KMS-11 (cell line): Measurements from ENCODE around the gene MS4A5.

Source experiments
- H2AFZ ChIP-seq: fragments of 200-600 bp; sonication (generic); 2 replicates; pipeline ENCODE4 v1.6.1; 2016; ENCODE audit warnings: antibody characterized with exemption, mixed run types, low read depth
- H3K27ac ChIP-seq: fragments of 200-600 bp; sonication (generic); 2 replicates; pipeline ENCODE4 v1.6.1; 2016; ENCODE audit warnings: mild to moderate bottlenecking, mixed run types
- H3K27me3 ChIP-seq: fragments of 200-600 bp; sonication (generic); 2 replicates; pipeline ENCODE4 v1.6.1; 2017; ENCODE audit warnings: mild to moderate bottlenecking, low read depth, mixed run types, moderate library complexity; ENCODE audit not compliant: insufficient read depth
- H3K36me3 ChIP-seq: fragments of 200-600 bp; sonication (generic); 2 replicates; pipeline ENCODE4 v1.6.1; 2017; ENCODE audit warnings: mild to moderate bottlenecking, mixed run types; ENCODE audit not compliant: insufficient read depth
- H3K4me1 ChIP-seq: fragments of 200-600 bp; sonication (generic); 2 replicates; pipeline ENCODE4 v1.6.1; 2016; ENCODE audit warnings: mild to moderate bottlenecking, low read depth, mixed run types; ENCODE audit not compliant: poor library complexity, severe bottlenecking
- H3K4me2 ChIP-seq: fragments of 200-600 bp; sonication (generic); 2 replicates; pipeline ENCODE4 v1.7.0; 2016; ENCODE audit warnings: mild to moderate bottlenecking, mixed run types
- H3K4me3 ChIP-seq: fragments of 200-600 bp; sonication (generic); IDR thresholded peaks from 2 replicates; pipeline ENCODE4 v1.6.1; 2017; ENCODE audit warnings: low read depth, low read length, mixed read lengths; ENCODE audit not compliant: insufficient read depth
- H3K79me2 ChIP-seq: fragments of 200-600 bp; sonication (generic); 2 replicates; pipeline ENCODE4 v1.6.1; 2016; ENCODE audit warnings: low read depth, mixed run types; ENCODE audit not compliant: insufficient read depth
- H3K9ac ChIP-seq: fragments of 200-600 bp; sonication (generic); 2 replicates; pipeline ENCODE4 v1.6.1; 2016; ENCODE audit warnings: mild to moderate bottlenecking, mixed run types
- H4K20me1 ChIP-seq: fragments of 200-600 bp; sonication (generic); 2 replicates; pipeline ENCODE4 v1.6.1; 2016; ENCODE audit warnings: mild to moderate bottlenecking, mixed run types; ENCODE audit not compliant: insufficient read depth
- CTCF ChIP-seq: fragments of 200-600 bp; sonication (generic); conservative IDR thresholded peaks from 2 replicates; pipeline ENCODE4 v1.6.1; 2017; ENCODE audit warnings: low read depth, mild to moderate bottlenecking, antibody characterized with exemption, low read length, moderate library complexity, mixed read lengths

The MS4A5 gene

GRCh38 chr11:60429272-60429671 is at the start of gene MS4A5:
TSS of gene MS4A5 (plus strand) at chr11:60429572. CDS start at chr11:60429675, 103 bp downstream.
- Histone ChIP-seq H2AFZ (peak within 1 kb of the TSS; percentile 14; the same call in 1 of the 2 replicates), H3K4me2 (peak within 1 kb of the TSS; percentile 5; the same call in 1 of the 2 replicates), H3K27me3 (no peaks in the 10 kb centered on the region), H3K9ac (peak within 1 kb of the TSS; percentile 3; the same call in 1 of the 2 replicates), H3K4me1 (peaks cover 22% of the 10 kb centered on the region), H3K4me3 (no peak within 1 kb of the TSS), H3K27ac (peak within 1 kb of the TSS; percentile 64), H4K20me1 (no peaks in the 10 kb centered on the region), H3K79me2 (no peaks in the 10 kb centered on the region), H3K36me3 (no peaks in the 10 kb centered on the region)
- TF ChIP-seq CTCF: no peak

- TF ChIP-seq CTCF: no peak
- Histone ChIP-seq H3K4me2 (no peak overlapping the region), H3K4me3 (no peak overlapping the region), H3K27me3 (no peaks in the 10 kb centered on the region; the same call in 1 of the 2 replicates), H3K36me3 (no peaks in the 10 kb centered on the region), H3K79me2 (no peaks in the 10 kb centered on the region), H3K4me1 (no peaks in the 10 kb centered on the region), H2AFZ (no peak overlapping the region), H3K27ac (no peak overlapping the region), H3K9ac (no peak overlapping the region), H4K20me1 (no peaks in the 10 kb centered on the region)
Observed at GRCh38 chr11:60389279-60389910, 40.0 kb upstream of the MS4A5 start.

GRCh38 chr11:60390419-60390818 is 39.0 kb upstream of the MS4A5 start:
- Histone ChIP-seq H3K79me2 (no peaks in the 10 kb centered on the region), H3K4me1 (no peaks in the 10 kb centered on the region), H2AFZ (no peak overlapping the region), H3K9ac (no peak overlapping the region), H3K4me2 (no peak overlapping the region), H3K4me3 (no peak overlapping the region), H3K27me3 (no peaks in the 10 kb centered on the region; the same call in 1 of the 2 replicates), H3K36me3 (no peaks in the 10 kb centered on the region), H3K27ac (no peak overlapping the region), H4K20me1 (no peaks in the 10 kb centered on the region)
- TF ChIP-seq CTCF: no peak

- H3K27me3 ChIP-seq: no peaks in the 10 kb centered on the region; the same call in 1 of the 2 replicates
- no peaks in the 10 kb centered on the region for H3K4me1 ChIP-seq
- H2AFZ ChIP-seq: no peak overlapping the region
- no peak overlapping the region for H3K9ac ChIP-seq
- TF ChIP-seq CTCF: no peak
- H3K4me2 ChIP-seq: no peak overlapping the region
- no peak overlapping the region for H3K4me3 ChIP-seq
- no peaks in the 10 kb centered on the region for H3K36me3 ChIP-seq
- no peaks in the 10 kb centered on the region for H4K20me1 ChIP-seq
- no peak overlapping the region for H3K27ac ChIP-seq
- no peaks in the 10 kb centered on the region for H3K79me2 ChIP-seq
Observed at GRCh38 chr11:60392361-60392760, 37.0 kb upstream of the MS4A5 start.
